Measurements from ENCODE around the gene CERK.
"Not testable (repeated sequence)": the region's sequence is repeated elsewhere in the genome, so short reads cannot be mapped to it uniquely, and the experiment has no call there.

Gene CERK

DNA sequence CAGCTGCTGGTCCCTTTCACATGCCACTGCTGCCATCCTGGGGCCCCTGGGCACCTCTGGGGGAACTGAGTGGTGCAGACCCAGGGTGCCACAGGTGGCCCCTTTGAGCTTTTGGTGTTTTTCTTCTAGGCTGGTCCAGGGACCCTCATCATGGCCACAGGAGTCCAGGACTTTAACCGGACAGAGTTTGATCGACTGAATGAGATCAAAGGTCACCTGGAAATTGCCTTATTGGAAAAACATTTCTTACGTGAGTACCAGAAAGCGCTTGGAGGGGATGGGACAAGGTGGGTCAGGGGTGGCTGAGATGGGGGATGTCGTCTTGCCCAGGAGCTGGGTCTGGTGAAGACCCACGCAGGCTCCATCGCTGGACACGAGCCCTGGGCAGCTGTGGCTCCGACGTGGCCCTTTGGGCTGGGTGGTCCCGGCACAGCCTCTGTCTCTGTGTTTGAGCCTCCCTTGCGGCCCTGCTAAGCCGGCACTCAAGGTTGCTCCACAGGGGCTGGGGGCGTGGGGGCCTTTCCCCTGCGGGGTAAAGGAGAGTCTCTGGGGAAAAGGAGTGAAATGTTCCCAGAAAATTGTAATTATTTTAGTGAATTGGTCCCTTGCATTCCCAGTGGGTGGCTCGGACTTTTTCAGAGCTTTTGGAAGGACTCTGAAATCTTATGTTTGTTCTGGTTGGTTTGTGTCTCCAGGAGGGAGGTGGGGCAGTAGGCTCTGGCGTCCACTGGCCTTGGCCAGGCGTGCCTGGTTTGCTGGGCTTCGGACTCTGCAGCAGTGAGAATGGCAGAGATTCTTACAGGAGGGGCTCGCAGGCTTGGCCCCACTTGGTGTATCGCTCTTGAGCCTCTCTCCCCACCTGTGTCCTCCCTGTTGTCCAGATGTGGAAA lies 100.1 kb downstream of the CERK start:
- Histone ChIP-seq H3K4me1 (ENCODE audit: control insufficient read depth, insufficient read depth, low read length) (peaks cover 5% of the 10 kb centered on the region; the same call in 1 of the 2 replicates), H3K9me3 (ENCODE audit: control insufficient read depth, insufficient read depth, low read length) (no peaks in the 10 kb centered on the region), H3K36me3 (ENCODE audit: control insufficient read depth, insufficient read depth, low read length) (no peaks in the 10 kb centered on the region; the same call in 1 of the 2 replicates), H3K4me3 (ENCODE audit: low read length) (no peak overlapping the region), H3K27me3 (ENCODE audit: control insufficient read depth, insufficient read depth, low read length) (no peaks in the 10 kb centered on the region), H3K27ac (ENCODE audit: low read length) (no peak overlapping the region)
- no peak for DNase-seq (ENCODE audit: low read depth, low spot score)
- WGBS (ENCODE audit: insufficient coverage, insufficient read length), result no CpG with 5 or more reads among the region's 21 CpGs

DNA sequence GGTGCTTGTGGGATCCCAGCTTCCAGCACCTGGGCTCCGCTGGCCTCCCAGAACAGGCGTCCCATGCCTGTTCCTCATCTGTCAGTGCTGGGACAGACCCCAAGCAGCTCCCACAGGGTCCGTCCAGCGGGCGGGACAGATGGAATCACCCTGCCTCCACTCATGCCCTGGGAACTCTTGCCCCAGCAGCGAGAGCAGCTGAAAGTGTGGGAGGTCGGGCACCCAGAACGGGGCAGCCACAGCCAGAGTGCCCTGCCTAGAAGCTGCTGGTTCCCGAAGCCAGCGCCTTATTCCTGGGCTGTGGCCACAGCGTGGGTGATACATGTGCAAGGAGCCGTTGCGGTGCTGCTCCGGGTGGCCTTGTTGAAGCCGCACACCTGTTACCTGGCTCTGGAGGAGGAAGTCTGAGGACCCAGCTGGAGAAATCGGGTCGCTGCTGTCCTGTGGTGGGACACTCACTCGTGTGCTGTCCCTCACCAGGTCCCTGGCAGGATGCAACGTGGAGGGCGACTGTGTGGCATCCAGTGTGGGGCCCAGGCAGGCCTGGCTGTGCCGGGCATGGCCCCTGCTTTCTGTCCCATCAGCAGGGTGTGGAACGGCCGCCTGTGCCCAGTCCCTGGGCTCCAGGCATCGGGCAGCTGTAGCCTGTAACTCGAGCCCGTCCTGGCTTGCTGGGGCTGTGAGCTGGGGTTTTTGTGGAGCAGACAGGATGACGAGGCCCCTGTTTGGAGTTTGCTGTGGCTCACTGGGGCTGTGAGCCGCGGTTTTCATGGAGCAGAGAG lies 101.6 kb downstream of the CERK start:
- Histone ChIP-seq H3K4me3 (ENCODE audit: low read length) (no peak overlapping the region), H3K27ac (ENCODE audit: low read length) (no peak overlapping the region)
- DNase-seq (ENCODE audit: low read depth, low spot score), result no peak

DNA sequence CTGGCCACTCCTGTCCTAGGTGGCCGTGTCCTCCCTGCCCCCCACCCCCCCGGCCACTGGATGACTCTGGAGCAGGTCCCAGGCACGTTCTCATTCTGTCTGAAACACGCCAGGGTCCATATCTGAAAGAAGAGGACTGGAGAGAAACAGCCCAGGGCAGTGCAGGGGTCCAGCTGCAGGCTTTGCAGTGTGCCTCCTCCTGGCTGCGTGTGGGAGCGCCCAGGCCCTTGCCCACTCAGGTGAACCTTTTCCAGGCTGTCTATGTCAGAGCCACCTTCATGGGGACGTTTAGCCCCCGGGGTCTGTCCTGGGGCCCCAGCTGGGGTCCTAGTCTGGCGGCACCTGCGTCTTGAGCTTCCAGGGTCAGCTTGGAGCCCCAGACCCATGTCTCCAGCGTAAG lies 102.3 kb downstream of the CERK start:
- DNase-seq (ENCODE audit: low read depth, low spot score), result no peak
- no CpG with 5 or more reads among the region's 11 CpGs for WGBS (ENCODE audit: insufficient coverage, insufficient read length)
- H3K27ac ChIP-seq (ENCODE audit: low read length), result no peak overlapping the region
- H3K36me3 ChIP-seq (ENCODE audit: control insufficient read depth, insufficient read depth, low read length), result no peaks in the 10 kb centered on the region; the same call in 1 of the 2 replicates
- no peaks in the 10 kb centered on the region for H3K27me3 ChIP-seq (ENCODE audit: control insufficient read depth, insufficient read depth, low read length)
- no peak overlapping the region for H3K4me3 ChIP-seq (ENCODE audit: low read length)
- peaks cover 5% of the 10 kb centered on the region; the same call in 1 of the 2 replicates for H3K4me1 ChIP-seq (ENCODE audit: control insufficient read depth, insufficient read depth, low read length)
- no peaks in the 10 kb centered on the region for H3K9me3 ChIP-seq (ENCODE audit: control insufficient read depth, insufficient read depth, low read length)

More for the DNA sequence above, 101.6 kb downstream of the CERK start:
- no peaks in the 10 kb centered on the region for H3K27me3 ChIP-seq (ENCODE audit: control insufficient read depth, insufficient read depth, low read length)
- peaks cover 5% of the 10 kb centered on the region; the same call in 1 of the 2 replicates for H3K4me1 ChIP-seq (ENCODE audit: control insufficient read depth, insufficient read depth, low read length)
- H3K36me3 ChIP-seq (ENCODE audit: control insufficient read depth, insufficient read depth, low read length), result no peaks in the 10 kb centered on the region; the same call in 1 of the 2 replicates
- no CpG with 5 or more reads among the region's 29 CpGs for WGBS (ENCODE audit: insufficient coverage, insufficient read length)
- no peaks in the 10 kb centered on the region for H3K9me3 ChIP-seq (ENCODE audit: control insufficient read depth, insufficient read depth, low read length)

DNA sequence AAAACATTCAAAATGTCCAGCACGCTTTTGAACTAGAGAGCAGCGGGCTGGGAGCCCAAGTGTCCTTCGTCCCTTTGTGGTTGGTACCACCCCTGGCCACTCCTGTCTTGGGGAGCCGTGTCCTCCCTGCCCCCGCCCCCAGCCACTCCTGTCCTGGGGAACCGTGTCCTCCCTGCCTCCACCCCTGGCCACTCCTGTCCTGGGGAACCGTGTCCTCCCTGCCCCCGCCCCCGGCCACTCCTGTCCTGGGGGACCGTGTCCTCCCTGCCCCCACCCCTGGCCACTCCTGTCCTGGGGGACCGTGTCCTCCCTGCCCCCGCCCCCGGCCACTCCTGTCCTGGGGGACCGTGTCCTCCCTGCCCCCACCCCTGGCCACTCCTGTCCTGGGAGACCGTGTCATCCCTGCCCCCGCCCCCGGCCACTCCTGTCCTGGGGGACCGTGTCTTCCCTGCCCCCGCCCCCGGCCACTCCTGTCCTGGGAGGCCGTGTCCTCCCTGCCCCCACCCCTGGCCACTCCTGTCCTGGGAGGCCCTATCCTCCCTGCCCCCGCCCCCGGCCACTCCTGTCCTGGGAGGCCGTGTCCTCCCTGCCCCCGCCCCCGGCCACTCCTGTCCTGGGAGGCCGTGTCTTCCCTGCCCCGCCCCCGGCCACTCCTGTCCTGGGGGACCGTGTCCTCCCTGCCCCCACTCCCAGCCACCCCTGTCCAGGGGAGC lies 102.9 kb downstream of the CERK start:
- H3K27ac ChIP-seq (ENCODE audit: low read length); H3K27me3 ChIP-seq (ENCODE audit: control insufficient read depth, insufficient read depth, low read length); H3K9me3 ChIP-seq (ENCODE audit: control insufficient read depth, insufficient read depth, low read length); DNase-seq (ENCODE audit: low read depth, low spot score); H3K36me3 ChIP-seq (ENCODE audit: control insufficient read depth, insufficient read depth, low read length); H3K4me1 ChIP-seq (ENCODE audit: control insufficient read depth, insufficient read depth, low read length); H3K4me3 ChIP-seq (ENCODE audit: low read length): not testable (repeated sequence)
- WGBS (ENCODE audit: insufficient coverage, insufficient read length), result no CpG with 5 or more reads among the region's 30 CpGs

All from iPS DF 6.9 (cell line).